IMR-90 (cell line): ENCODE data around the gene DDAH2.

Experiments used
- BHLHE40 ChIP-seq: fragments of 150-350 bp; IDR thresholded peaks from 2 replicates; pipeline ENCODE4 v1.6.1; 2016; ENCODE audit warnings: mild to moderate bottlenecking, low read depth, low read length
- CEBPB ChIP-seq: IDR thresholded peaks from 2 replicates; pipeline ENCODE4 v1.6.1; 2012; ENCODE audit warnings: low read depth, low read length, improper control_type of control experiment
- MAFK ChIP-seq: IDR thresholded peaks from 2 replicates; pipeline ENCODE4 v1.6.1; 2012; ENCODE audit warnings: low read depth, low read length, improper control_type of control experiment
- MAZ ChIP-seq: IDR thresholded peaks from 2 replicates; pipeline ENCODE4 v1.6.1; 2012; ENCODE audit warnings: low read depth, mild to moderate bottlenecking, low read length, improper control_type of control experiment, moderate library complexity, borderline replicate concordance
- POLR2A ChIP-seq: IDR thresholded peaks from 2 replicates; pipeline ENCODE4 v1.6.1; 2012; ENCODE audit warnings: mild to moderate bottlenecking, low read depth, low read length
- RAD21 ChIP-seq: IDR thresholded peaks from 2 replicates; pipeline ENCODE4 v1.6.1; 2012; ENCODE audit warnings: low read length, improper control_type of control experiment
- RFX5 ChIP-seq: IDR thresholded peaks from 2 replicates; pipeline ENCODE4 v1.8.0; 2012; ENCODE audit warnings: low read depth, mild to moderate bottlenecking, low read length, moderate library complexity
- TF ChIP-seq, protein P1 (sequence below): conservative IDR thresholded peaks from 2 replicates; pipeline ENCODE4 v1.5.1; 2012; ENCODE audit warnings: mild to moderate bottlenecking, low read depth, low read length, improper control_type of control experiment
- TF ChIP-seq, protein P2 (sequence below): fragments of 150-350 bp; IDR thresholded peaks from 2 replicates; pipeline ENCODE4 v1.6.1; 2017; ENCODE audit warnings: mild to moderate bottlenecking, antibody characterized with exemption, low read length, low read depth

DNA sequence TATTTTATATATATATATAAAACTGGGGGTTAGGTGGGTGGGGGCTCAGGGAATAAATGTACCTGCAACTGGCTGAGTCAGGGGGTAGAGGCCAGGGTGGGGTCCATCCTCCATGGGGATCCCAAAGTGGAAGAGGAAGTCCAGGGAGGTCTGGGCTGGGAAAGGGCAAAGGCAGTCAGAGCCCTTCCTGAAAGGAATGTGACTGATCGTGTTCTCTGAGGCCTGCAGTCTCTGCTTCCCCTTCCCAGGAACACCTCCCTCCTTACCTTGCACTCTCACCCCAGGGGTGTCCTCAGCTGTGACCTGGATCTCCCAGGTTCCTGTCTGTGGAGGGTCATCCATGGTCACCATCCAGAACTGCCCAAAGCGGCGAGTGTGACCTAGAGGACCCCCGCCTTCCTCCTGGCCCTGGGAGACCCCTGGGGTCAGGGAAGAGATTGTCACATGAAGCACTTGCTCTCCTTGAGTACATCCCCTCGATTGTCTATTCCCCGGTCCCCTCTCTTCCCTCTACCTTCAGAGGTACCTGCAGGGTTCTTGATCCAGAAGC, 38.1 kb upstream of the DDAH2 start:
- TF ChIP-seq, protein P1, sequence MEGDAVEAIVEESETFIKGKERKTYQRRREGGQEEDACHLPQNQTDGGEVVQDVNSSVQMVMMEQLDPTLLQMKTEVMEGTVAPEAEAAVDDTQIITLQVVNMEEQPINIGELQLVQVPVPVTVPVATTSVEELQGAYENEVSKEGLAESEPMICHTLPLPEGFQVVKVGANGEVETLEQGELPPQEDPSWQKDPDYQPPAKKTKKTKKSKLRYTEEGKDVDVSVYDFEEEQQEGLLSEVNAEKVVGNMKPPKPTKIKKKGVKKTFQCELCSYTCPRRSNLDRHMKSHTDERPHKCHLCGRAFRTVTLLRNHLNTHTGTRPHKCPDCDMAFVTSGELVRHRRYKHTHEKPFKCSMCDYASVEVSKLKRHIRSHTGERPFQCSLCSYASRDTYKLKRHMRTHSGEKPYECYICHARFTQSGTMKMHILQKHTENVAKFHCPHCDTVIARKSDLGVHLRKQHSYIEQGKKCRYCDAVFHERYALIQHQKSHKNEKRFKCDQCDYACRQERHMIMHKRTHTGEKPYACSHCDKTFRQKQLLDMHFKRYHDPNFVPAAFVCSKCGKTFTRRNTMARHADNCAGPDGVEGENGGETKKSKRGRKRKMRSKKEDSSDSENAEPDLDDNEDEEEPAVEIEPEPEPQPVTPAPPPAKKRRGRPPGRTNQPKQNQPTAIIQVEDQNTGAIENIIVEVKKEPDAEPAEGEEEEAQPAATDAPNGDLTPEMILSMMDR, result no peak
- no peak for TF ChIP-seq RFX5
- TF ChIP-seq BHLHE40, result no peak
- TF ChIP-seq POLR2A, result no peak
- no peak for TF ChIP-seq MAZ
- TF ChIP-seq MAFK, result no peak
- TF ChIP-seq RAD21, result no peak
- no peak for TF ChIP-seq CEBPB
- TF ChIP-seq, protein P2, sequence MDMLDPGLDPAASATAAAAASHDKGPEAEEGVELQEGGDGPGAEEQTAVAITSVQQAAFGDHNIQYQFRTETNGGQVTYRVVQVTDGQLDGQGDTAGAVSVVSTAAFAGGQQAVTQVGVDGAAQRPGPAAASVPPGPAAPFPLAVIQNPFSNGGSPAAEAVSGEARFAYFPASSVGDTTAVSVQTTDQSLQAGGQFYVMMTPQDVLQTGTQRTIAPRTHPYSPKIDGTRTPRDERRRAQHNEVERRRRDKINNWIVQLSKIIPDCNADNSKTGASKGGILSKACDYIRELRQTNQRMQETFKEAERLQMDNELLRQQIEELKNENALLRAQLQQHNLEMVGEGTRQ, result no peak
